NCI-H2227 (cell line): ENCODE results near the gene RABGAP1L.
"Not testable (repeated sequence)": the region's sequence is repeated elsewhere in the genome, so short reads cannot be mapped to it uniquely, and the experiment has no call there.

Experiments
- DNase-seq: peaks from one replicate; lab custom pipeline; 2025; ENCODE audit not compliant: unreplicated experiment; lab: John Stamatoyannopoulos, UW

The RABGAP1L gene

GRCh38 chr1:174428033-174428432, 268.7 kb downstream of the RABGAP1L start:
- DNase-seq: no peak

GRCh38 chr1:174428739-174429138, 269.4 kb downstream of the RABGAP1L start:
- no peak for DNase-seq

DNA sequence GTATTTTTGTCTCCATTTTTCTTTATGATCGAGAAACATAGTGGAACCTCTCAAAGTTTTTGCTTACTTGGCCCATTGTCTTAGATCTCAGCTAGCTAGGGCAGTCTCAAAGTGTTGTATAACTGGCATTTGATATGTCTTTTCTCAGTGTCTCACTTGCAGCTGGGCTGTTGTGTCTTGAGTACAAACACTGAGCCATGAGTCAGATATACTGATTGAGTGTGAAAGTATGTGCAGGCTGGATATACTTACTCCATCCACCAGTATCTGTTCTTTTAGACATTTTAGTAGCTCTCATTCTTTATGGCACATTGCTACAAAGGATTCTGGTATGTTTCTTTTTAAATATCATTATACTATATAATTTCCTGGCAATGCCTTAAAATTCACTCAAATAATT, 274.1 kb downstream of the RABGAP1L start:
- DNase-seq: no peak

DNA sequence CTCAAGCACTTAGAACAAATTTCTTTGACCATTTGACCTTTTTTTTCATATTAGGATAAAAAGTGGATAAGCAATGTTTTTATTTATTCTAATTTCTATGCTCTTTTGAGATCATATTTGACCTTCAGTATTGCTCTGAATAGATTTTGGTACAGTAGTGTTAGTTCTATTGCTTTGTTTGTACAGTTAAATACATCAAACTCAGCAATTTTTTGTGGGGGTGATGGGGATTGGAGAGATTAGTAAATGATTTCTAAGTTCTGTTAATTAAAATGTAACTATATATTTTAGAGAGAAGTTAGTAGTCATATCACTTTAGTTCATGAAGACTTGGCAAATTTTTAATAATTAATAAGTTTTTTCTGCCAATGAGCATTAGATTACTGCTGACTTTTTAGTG, 286.0 kb downstream of the RABGAP1L start:
- no peak for DNase-seq

- DNase-seq: peak; percentile 2
Observed at GRCh38 chr1:174445817-174446216, 286.5 kb downstream of the RABGAP1L start.

DNA sequence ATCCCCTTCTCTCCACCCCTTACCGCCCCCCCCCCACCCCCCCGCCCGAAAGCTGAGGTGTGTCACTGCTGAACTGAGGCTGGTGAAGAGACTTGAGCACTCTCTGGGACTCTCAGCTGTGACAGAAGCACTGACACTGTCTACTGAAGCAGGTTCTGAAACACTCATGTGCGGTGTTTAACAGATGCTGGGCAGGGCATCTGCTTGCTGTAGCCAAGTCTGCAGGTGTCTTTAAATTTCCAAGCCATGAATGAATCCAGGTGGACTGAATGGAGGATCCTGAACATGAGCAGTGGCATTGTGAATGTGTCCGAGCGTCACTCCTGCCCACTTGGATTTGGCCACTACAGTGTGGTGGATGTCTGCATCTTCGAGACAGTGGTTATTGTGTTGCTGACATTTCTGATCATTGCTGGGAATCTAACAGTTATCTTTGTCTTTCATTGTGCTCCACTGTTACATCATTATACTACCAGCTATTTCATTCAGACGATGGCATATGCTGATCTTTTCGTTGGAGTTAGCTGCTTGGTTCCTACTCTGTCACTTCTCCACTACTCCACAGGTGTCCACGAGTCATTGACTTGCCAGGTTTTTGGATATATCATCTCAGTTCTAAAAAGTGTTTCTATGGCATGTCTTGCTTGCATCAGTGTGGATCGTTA, 288.7 kb downstream of the RABGAP1L start, which contains the start of gene GPR52:
Gene GPR52 (plus strand): TSS at position 99 of the 665 bp plus-strand sequence. CDS start 148 bp downstream, at position 247.
- DNase-seq: no peak

GRCh38 chr1:174448531-174448883, 289.2 kb downstream of the RABGAP1L start:
- DNase-seq: no peak

- DNase-seq: no peak
Observed at GRCh38 chr1:174448974-174449373, 289.7 kb downstream of the RABGAP1L start.

- DNase-seq: no peak
Observed at GRCh38 chr1:174451408-174451807, 292.1 kb downstream of the RABGAP1L start.

- DNase-seq: no peak
Observed at GRCh38 chr1:174465855-174466254, 306.5 kb downstream of the RABGAP1L start.

DNA sequence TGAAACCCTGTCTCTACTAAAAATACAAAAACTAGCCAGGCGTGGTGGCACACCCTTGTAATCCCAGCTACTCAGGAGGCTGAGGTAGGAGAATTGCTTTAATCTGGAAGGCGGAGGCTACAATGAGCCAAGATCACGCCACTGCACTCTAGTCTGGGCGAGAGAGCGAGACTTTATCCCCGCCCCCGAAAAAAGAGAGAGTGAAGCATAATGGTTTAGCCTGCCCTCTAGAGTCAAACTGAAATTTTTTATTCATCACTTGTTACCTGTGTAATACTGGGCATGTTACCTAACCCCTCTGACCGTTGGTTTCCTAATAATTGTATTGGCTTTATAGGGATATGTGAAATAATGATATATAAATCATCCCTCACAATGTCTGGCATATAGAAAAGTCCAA, 307.3 kb downstream of the RABGAP1L start:
- DNase-seq: no peak

DNA sequence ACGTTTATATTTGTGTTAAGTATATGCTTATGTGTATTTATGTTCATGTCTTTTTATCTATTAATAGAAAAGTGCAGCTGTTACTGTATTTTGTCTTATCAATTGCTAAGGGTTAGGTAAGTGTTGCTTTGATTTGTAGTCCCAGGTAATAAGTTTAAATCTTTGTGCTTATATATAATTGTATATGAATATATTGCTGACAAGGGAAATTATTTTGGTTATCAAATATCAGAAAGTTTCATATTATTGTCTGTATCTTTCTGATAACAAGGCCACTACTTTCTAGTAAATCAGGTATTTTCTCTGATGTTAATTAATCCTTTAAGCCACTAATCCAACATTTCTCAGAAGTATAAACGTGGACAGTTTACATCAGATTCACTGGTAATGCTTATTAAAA, 309.7 kb downstream of the RABGAP1L start:
- DNase-seq: no peak

DNA sequence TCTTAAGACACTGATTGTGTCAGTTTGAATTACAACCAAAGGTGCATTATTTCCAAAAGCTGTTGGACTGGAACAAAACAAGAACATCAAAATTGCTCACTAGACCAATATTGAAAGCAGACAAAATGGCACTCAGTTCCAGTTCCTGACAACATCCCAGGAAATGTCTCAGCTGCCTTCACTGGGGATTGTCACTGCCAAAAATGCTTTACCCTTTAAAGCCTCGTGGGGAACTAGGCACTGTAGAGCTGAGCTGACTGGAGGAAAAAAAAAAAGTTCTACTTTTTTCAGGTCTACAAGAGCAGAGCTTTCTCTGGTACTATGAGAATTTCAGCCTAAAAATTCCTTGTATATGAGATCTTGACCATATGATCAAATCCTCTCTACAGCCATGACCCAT, 310.4 kb downstream of the RABGAP1L start:
- no peak for DNase-seq

GRCh38 chr1:174479281-174479680, 320.0 kb downstream of the RABGAP1L start:
- no peak for DNase-seq

DNA sequence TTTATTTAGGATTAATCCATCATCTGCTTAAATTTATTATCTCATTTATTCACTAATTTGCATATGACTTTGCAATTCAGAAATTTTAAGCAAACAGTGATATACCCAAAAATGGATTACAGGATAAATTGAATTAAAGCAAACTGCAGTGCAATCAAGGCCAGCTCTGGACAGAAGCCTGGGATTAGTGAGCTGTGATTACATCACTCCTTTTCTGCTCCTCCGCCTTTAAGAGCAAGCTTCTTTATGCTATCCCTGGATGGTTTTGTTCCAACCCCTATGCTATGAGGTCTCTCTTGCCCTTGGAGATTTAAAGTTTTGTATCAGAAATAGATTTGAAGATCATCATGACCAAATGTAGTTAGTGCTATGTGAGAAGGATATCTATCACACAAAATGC, 321.0 kb downstream of the RABGAP1L start:
- no peak for DNase-seq

DNA sequence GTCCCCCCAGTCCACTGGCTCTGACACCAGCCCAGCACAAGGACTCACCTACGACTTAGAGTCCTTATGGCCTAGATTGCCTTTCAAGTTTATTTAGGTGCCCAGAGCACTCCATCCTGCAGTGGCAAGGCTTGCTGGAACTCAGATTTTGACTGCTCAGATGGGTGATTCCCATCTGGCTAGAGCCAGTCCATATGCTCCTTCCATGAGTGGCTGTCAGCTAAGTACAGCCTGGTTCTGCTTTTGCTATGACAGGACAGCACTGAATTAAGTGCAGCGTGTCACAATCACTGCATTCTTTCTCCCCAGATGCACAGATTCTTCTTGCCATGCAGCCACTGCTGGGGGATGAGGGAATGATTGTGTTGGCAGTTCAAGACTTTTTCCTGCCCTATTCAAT, 332.3 kb downstream of the RABGAP1L start:
- DNase-seq: no peak

DNA sequence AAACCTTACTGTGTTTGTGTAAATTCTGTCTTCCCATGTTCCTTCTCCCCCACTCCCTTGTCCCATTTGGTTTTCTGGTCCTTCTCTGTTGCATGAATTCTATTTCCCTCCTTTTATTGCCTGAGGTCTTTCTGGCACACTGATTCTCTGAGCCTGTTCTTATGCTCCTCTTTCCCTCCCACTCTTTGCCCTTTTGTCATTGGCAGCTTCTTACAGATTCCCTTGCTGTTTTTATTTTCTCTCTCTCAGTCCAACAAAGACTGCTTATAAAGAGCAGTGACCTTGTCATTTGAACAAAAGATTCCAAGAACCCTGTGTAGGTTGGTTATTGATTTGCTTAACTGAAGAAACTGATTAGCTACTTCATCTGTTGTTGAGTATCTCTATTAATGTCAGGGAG, 338.2 kb downstream of the RABGAP1L start:
- peak; percentile 21 for DNase-seq

DNA sequence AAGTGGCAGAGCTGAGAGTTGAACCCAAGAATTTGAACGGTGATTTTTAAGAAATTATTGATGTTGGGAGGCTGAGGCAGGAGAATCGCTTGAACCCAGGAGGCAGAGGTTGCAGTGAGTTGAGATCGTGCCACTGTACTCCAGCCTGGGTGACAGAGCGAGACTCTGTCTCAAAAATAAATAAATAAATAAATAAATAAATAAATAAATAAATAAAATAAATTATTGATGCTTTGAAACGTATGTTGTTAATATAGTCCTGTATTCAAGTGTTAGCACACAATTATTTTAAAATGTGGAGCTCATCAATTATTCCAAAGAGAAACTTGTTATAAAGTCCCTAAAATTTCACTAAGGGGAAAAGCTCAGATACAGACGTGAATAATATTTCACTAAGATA, 357.4 kb downstream of the RABGAP1L start:
- DNase-seq: not testable (repeated sequence)

- no peak for DNase-seq
Observed at GRCh38 chr1:174519844-174520243, 360.5 kb downstream of the RABGAP1L start.

DNA sequence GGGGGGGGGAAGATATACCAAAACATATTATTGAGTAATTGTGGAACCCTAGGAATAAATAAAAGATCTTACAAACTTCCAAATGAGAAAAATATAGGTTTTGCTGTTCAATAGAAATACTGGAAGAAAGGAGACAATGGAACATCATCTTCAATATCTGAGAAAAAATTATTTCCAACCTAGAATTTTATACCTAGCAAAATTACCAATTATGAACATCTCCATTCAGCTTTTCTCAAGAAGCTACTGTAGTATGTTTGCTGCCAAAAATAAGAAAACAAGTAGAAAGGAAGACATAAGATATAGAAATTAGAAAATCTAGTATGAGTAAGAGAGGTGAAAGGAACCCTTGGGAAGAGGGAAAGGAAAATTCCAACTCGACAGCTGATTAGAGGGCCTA, 372.4 kb downstream of the RABGAP1L start:
- DNase-seq: no peak

DNA sequence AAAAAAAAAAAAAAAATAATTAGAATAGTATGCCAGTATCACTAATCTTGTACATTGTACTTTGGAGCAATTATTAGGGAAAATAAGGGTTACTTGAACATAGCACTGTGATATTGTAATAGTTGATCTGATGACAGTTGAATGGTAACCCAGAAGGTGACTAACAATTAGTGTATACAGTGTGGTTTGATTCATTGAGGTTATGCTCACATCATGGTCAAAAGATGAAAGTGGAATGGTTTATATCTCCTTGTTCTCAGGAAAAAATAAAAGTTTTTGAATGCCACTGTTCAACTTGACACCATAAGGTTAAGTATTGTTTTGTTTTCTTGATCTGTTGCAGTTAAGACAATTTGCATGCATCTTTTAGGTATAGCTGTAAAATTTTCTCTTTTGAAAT, 375.5 kb downstream of the RABGAP1L start:
- DNase-seq: no peak

DNA sequence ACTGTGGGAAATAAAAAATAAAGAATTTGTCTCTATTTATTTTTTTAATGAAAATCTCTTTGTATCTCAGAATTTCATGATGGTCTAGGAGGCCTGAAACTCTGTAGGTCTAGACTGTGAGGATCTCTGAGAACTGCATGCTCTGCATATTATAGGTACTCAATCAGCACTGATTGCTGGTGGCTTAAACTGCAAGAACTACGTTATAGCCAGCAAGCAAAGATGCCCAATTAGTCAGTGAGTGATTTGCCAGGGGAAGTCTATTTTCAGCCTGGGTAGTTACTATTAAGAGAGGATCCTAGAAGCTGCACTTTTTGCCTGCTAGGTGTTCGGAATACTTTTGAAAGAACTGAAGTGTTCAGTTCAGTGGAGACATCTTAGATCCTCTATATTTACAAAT, 375.9 kb downstream of the RABGAP1L start:
- no peak for DNase-seq

GRCh38 chr1:174543421-174543820, 384.1 kb downstream of the RABGAP1L start:
- DNase-seq: not testable (repeated sequence)
